ENCODE data around the gene MEGF11. TPM values are rescaled to one million over a fixed set of nuclear protein-coding genes. Genes with fewer than 3 reads are reported as not detected.

MEGF11 gene
- total RNA-seq, 6 experiments from 2014 or later, result not detected

DNA sequence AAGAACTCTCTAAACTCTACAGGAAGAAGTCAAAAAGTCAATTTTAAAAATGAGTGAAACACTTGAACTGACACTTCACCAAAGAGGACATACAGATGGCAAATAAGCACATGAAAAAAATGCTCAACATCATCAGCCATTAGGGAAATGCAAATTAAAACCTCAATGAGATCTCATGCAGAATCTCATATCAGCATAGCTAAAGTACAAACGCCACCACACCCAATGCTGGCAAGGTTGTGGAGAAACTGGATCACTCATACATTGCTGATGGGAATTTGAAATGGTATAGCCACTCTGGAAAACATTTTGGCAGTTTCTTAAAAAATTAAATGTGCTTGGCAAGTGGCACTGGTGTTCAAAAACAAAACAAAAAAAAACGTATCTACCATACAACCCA, 34.2 kb downstream of the MEGF11 start:
- intact Hi-C loops (cut with DNase I), result no loop called here
- no peak for ATAC-seq

DNA sequence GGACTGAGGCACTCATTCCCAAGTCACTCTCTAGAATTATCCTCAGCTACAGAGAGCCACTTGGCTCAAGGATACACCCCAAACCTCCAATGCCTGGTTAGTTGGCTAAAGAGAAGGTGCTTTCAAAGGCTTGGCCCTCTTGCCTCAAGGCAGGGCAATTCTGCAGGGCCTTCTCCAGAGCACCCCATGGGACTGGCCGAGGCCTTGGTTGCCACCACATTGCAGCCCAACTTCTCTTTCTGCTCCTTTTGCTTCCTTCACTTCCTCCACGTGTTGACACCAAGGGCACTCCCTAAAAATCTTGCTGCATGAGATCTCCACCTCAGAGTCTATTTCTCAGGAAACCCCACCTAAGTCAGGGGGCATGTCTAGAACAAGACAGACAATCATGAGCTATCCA, 36.7 kb downstream of the MEGF11 start:
- TF ChIP-seq, protein P1, sequence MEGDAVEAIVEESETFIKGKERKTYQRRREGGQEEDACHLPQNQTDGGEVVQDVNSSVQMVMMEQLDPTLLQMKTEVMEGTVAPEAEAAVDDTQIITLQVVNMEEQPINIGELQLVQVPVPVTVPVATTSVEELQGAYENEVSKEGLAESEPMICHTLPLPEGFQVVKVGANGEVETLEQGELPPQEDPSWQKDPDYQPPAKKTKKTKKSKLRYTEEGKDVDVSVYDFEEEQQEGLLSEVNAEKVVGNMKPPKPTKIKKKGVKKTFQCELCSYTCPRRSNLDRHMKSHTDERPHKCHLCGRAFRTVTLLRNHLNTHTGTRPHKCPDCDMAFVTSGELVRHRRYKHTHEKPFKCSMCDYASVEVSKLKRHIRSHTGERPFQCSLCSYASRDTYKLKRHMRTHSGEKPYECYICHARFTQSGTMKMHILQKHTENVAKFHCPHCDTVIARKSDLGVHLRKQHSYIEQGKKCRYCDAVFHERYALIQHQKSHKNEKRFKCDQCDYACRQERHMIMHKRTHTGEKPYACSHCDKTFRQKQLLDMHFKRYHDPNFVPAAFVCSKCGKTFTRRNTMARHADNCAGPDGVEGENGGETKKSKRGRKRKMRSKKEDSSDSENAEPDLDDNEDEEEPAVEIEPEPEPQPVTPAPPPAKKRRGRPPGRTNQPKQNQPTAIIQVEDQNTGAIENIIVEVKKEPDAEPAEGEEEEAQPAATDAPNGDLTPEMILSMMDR (IDR thresholded peaks at IDR 0.05), result no peak
- TF ChIP-seq POLR2A (IDR thresholded peaks at IDR 0.05), result no peak
- Histone ChIP-seq H3K36me3 (no peaks in the 10 kb centered on the region), H3K4me1 (no peaks in the 10 kb centered on the region), H3K4me3 (no peak overlapping the region), H3K27me3 (no peaks in the 10 kb centered on the region), H3K27ac (no peak overlapping the region), H3K9me3 (no peaks in the 10 kb centered on the region)
- 21% methylated on average over 2 of the region's 2 CpGs for WGBS (ENCODE audit: insufficient coverage, low coverage, low lambda C conversion rate, missing lambda C conversion rate)
- no peak for DNase-seq
- ATAC-seq, result no peak
- intact Hi-C loops (cut with DNase I), result no loop called here

More for the DNA sequence above, 34.2 kb downstream of the MEGF11 start:
- no peak overlapping the region for H3K4me3 ChIP-seq
- TF ChIP-seq, protein P1 (IDR thresholded peaks at IDR 0.05), result no peak
- no peak for TF ChIP-seq POLR2A (IDR thresholded peaks at IDR 0.05)
- H3K4me1 ChIP-seq, result no peaks in the 10 kb centered on the region
- H3K27me3 ChIP-seq, result no peaks in the 10 kb centered on the region
- 56% methylated on average over 2 of the region's 2 CpGs for WGBS (ENCODE audit: insufficient coverage, low coverage, low lambda C conversion rate, missing lambda C conversion rate)
- H3K9me3 ChIP-seq, result no peaks in the 10 kb centered on the region
- no peak for DNase-seq
- H3K36me3 ChIP-seq, result no peaks in the 10 kb centered on the region
- H3K27ac ChIP-seq, result no peak overlapping the region

DNA sequence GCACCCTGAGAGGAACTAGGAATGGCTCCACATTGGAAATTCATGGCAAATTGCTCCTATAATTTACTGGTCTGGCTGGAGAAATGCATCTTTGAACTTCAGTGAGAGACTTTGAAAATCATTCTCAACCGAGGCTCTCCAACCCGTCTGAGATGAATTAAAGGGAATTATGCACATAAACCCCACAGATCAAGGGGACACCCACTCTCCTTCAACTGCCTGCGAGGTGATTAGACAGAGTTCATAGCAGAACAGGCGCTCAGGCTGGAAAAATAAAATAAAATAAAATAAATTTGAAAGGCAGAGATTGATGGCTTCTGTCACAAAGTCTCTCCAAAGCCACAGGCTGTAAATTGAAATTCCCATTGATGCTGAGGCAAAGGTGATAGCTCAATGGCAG, 37.7 kb downstream of the MEGF11 start:
- intact Hi-C loops (cut with DNase I), result no loop called here
- WGBS (ENCODE audit: insufficient coverage, low coverage, low lambda C conversion rate, missing lambda C conversion rate), result 79% methylated on average over 4 of the region's 4 CpGs
- Histone ChIP-seq H3K9me3 (no peaks in the 10 kb centered on the region), H3K4me3 (no peak overlapping the region), H3K27ac (no peak overlapping the region), H3K27me3 (no peaks in the 10 kb centered on the region), H3K36me3 (no peaks in the 10 kb centered on the region), H3K4me1 (no peaks in the 10 kb centered on the region)
- DNase-seq, result no peak
- no peak for ATAC-seq
- TF ChIP-seq, protein P1 (IDR thresholded peaks at IDR 0.05), result no peak
- no peak for TF ChIP-seq POLR2A (IDR thresholded peaks at IDR 0.05)

DNA sequence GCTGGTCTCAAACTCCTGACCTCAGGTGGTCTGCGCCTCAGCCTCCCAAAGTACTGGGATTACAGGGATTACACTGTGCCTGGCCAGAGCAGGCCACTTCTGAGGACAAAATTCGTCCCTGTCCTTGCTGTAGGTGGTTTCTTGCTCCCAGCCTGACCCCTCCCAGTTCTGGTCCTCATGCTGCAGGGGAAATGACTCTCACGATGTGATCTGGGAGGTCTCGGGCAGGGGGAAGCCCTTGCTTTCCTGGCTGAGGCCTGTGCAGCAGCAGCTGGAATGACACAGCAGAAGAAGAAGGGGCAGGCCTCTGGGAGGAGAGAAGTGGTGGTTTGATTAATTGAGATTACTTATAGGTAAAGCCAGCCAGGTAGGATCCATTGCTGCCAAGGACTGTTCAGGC, 39.3 kb downstream of the MEGF11 start:
- intact Hi-C loops (cut with DNase I), result no loop called here
- H3K9me3 ChIP-seq, result no peaks in the 10 kb centered on the region
- H3K27ac ChIP-seq, result no peak overlapping the region
- TF ChIP-seq, protein P1 (IDR thresholded peaks at IDR 0.05), result no peak
- TF ChIP-seq POLR2A (IDR thresholded peaks at IDR 0.05), result no peak
- H3K4me1 ChIP-seq, result no peaks in the 10 kb centered on the region
- H3K27me3 ChIP-seq, result no peaks in the 10 kb centered on the region
- ATAC-seq (no peak), DNase-seq (no peak)
- 25% methylated on average over 1 of the region's 4 CpGs for WGBS (ENCODE audit: insufficient coverage, low coverage, low lambda C conversion rate, missing lambda C conversion rate)
- no peak overlapping the region for H3K4me3 ChIP-seq
- H3K36me3 ChIP-seq, result no peaks in the 10 kb centered on the region

DNA sequence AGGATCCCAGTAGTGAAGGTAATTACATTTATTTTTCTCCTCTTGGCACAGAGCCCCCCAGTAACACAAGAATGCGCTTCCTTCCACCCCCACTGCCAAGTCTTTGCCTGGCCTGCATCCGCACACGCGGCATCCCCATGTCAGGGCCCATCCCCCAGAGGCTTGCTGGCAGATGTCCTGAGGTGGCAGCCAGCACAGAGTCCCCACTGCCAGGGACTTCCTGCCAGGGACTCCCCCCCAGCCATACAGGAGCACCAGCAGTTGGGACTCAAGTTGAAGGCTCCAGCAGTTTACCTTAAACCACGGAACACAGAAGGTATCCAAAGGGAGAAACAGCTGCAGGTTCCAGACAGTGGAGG, 41.0 kb downstream of the MEGF11 start:
- no peaks in the 10 kb centered on the region for H3K9me3 ChIP-seq
- H3K4me1 ChIP-seq, result no peaks in the 10 kb centered on the region
- ATAC-seq (no peak), DNase-seq (no peak)
- H3K36me3 ChIP-seq, result no peaks in the 10 kb centered on the region
- no CpG with 5 or more reads among the region's 5 CpGs for WGBS (ENCODE audit: insufficient coverage, low coverage, low lambda C conversion rate, missing lambda C conversion rate)
- intact Hi-C loops (cut with DNase I), result no loop called here
- no peak overlapping the region for H3K27ac ChIP-seq
- TF ChIP-seq, protein P1 (IDR thresholded peaks at IDR 0.05), result no peak
- TF ChIP-seq POLR2A (IDR thresholded peaks at IDR 0.05), result no peak
- no peak overlapping the region for H3K4me3 ChIP-seq
- H3K27me3 ChIP-seq, result no peaks in the 10 kb centered on the region

All from right lobe of liver (tissue), 6 donors.